ENCODE data around the gene MGAT1. TPM values are rescaled to one million over a fixed set of nuclear protein-coding genes. Genes with fewer than 3 reads are reported as not detected.

MGAT1 gene
- total RNA-seq, 1 experiment from 2014 or later, result 72.7 TPM

DNA sequence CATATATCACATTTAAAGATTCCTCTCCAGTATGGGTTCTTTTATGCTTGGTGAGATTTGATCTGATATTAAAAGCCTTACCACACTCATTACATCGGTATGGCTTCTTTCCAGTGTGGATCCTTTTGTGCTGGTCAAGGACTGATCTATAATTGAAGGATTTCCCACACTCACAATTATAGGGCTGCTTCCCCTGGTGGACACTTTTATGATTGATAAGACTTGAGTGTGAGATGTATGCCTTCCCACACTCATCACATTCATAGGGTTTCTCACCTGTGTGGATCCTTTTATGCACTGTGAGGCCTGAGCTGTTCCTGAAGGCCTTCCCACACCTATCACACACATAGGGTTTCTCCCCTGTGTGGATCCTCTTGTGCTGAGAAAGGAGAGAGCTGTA lies 46.3 kb upstream of the MGAT1 start:
- no peaks in the 10 kb centered on the region for H4K20me1 ChIP-seq (ENCODE audit: control insufficient read depth, insufficient read depth, insufficient read length)
- no peak overlapping the region for H2BK15ac ChIP-seq (ENCODE audit: low read depth, low read length)
- Mint-ChIP-seq H3K36me3 (ENCODE audit: insufficient read depth in 1 of 3, low read depth in 3 of 3) (peaks cover 89 to 97% (median 91%) of the 10 kb centered on the region in 3 experiments), H3K9me3 (peaks cover 94 to 97% of the 10 kb centered on the region in 2 experiments), H3K27me3 (ENCODE audit: low read depth) (peaks cover 40% of the 10 kb centered on the region), H3K27ac (no peak overlapping the region), H3K4me1 (peaks cover 6 to 7% of the 10 kb centered on the region in 2 experiments), H3K4me3 (no peak overlapping the region)
- no peak overlapping the region for H3K18ac ChIP-seq (ENCODE audit: insufficient read length, low read depth, low read length)
- H3K4me1 ChIP-seq (ENCODE audit: insufficient read depth, low read length), result no peaks in the 10 kb centered on the region
- WGBS (ENCODE audit: extremely low coverage, insufficient read length, low lambda C conversion rate), result no CpG with 5 or more reads among the region's 1 CpG
- no peak overlapping the region for H2BK5ac ChIP-seq (ENCODE audit: insufficient read length, low read length)
- no peak overlapping the region for H2BK20ac ChIP-seq (ENCODE audit: low read depth, low read length, poor library complexity, severe bottlenecking)
- H3K79me2 ChIP-seq (ENCODE audit: insufficient read depth, low read length), result no peaks in the 10 kb centered on the region
- H4K91ac ChIP-seq (ENCODE audit: insufficient read length, low read depth, low read length), result no peak overlapping the region
- H3K56ac ChIP-seq (ENCODE audit: insufficient read length, low read depth, low read length), result no peak overlapping the region
- H3K23ac ChIP-seq (ENCODE audit: insufficient read length, low read depth, low read length), result no peak overlapping the region
- no peaks in the 10 kb centered on the region for H3K27me3 ChIP-seq (ENCODE audit: insufficient read depth, low read length)
- no peak overlapping the region for H3K9ac ChIP-seq (ENCODE audit: extremely low read depth, insufficient read length, low read length)
- H2BK12ac ChIP-seq (ENCODE audit: insufficient read length, low read depth, low read length), result no peak overlapping the region
- H3K4me2 ChIP-seq (ENCODE audit: insufficient read depth, insufficient read length, low read length), result no peak overlapping the region
- H2AFZ ChIP-seq (ENCODE audit: low read length), result no peak overlapping the region
- H2BK120ac ChIP-seq (ENCODE audit: low read depth, low read length, poor library complexity, severe bottlenecking), result no peak overlapping the region
- no peak overlapping the region for H3T11ph ChIP-seq (ENCODE audit: low read length)
- H3K9me3 ChIP-seq (ENCODE audit: control insufficient read depth, low read depth, low read length), result peaks cover 55% of the 10 kb centered on the region
- H2AK5ac ChIP-seq (ENCODE audit: insufficient read length, low read length), result no peak overlapping the region
- H4K8ac ChIP-seq (replicated peaks; ENCODE audit: insufficient read length, low read depth, low read length), result no peak overlapping the region
- DNase-seq, result no peak
- no peak overlapping the region for H3K4ac ChIP-seq (ENCODE audit: low read depth, low read length)
- no peaks in the 10 kb centered on the region for H3K23me2 ChIP-seq (ENCODE audit: insufficient read length, low read depth, low read length, poor library complexity, severe bottlenecking)
- TF ChIP-seq CTCF (conservative IDR thresholded peaks at IDR 0.05), result no peak
- H4K5ac ChIP-seq (ENCODE audit: insufficient read length, low read depth, low read length), result no peak overlapping the region
- no peak overlapping the region for H3K27ac ChIP-seq (ENCODE audit: insufficient read length, low read depth, low read length)
- no peak overlapping the region for H3K14ac ChIP-seq (ENCODE audit: insufficient read depth, low read length)
- H3K79me1 ChIP-seq (ENCODE audit: insufficient read depth, low read depth, low read length, poor library complexity, severe bottlenecking), result peaks cover under 1% of the 10 kb centered on the region
